ENCODE data around the gene SF1.

DNA sequence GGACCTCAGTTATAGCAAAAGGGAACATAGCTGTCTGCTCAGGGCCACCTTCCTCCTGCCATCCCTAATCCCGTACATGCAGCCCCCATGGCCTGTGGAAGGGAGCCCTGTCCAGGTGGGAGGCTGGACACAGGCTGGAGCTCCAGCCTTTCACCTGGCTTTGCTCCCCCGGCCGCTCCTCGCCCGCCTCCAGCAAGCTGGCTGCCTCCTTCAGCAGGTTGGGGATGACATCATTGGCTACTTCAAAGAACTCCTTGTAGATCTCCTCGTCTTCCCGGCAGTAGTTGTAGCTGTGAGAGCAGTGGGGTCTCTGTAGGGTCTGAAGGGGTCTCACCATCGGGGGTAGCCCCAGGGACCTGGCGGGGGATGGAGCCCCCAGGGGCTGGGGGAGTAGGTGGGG lies 27.1 kb upstream of the SF1 start:
- TF ChIP-seq, protein P1, sequence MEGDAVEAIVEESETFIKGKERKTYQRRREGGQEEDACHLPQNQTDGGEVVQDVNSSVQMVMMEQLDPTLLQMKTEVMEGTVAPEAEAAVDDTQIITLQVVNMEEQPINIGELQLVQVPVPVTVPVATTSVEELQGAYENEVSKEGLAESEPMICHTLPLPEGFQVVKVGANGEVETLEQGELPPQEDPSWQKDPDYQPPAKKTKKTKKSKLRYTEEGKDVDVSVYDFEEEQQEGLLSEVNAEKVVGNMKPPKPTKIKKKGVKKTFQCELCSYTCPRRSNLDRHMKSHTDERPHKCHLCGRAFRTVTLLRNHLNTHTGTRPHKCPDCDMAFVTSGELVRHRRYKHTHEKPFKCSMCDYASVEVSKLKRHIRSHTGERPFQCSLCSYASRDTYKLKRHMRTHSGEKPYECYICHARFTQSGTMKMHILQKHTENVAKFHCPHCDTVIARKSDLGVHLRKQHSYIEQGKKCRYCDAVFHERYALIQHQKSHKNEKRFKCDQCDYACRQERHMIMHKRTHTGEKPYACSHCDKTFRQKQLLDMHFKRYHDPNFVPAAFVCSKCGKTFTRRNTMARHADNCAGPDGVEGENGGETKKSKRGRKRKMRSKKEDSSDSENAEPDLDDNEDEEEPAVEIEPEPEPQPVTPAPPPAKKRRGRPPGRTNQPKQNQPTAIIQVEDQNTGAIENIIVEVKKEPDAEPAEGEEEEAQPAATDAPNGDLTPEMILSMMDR (conservative IDR thresholded peaks at IDR 0.05; ENCODE audit: low read depth, low read length), result no peak
- TF ChIP-seq EZH2 (IDR thresholded peaks at IDR 0.05; ENCODE audit: borderline replicate concordance, low read depth, low read length, poor library complexity, severe bottlenecking), result no peak
